ENCODE data around the gene NLRP11.

NLRP11 gene

GRCh38 chr19:55867101-55867500 lies 35.3 kb upstream of the NLRP11 start:
- Histone ChIP-seq H3K4me3 (ENCODE audit: low read depth, low read length, poor library complexity, severe bottlenecking) (no peak overlapping the region), H2AFZ (ENCODE audit: low read length) (no peak overlapping the region), H3K4me2 (ENCODE audit: low read length) (no peak overlapping the region), H3K27ac (ENCODE audit: low read depth, low read length, poor library complexity, severe bottlenecking) (no peak overlapping the region), H3F3A (ENCODE audit: insufficient read depth, low read length) (no peaks in the 10 kb centered on the region), H3K4me1 (ENCODE audit: insufficient read depth, low read length, severe bottlenecking) (no peaks in the 10 kb centered on the region), H3K9me2 (ENCODE audit: low read depth, low read length) (no peaks in the 10 kb centered on the region), H3K9me3 (ENCODE audit: low read length) (no peaks in the 10 kb centered on the region), H4K20me1 (ENCODE audit: insufficient read depth, low read length) (no peaks in the 10 kb centered on the region), H3K27me3 (ENCODE audit: insufficient read depth, low read length) (no peaks in the 10 kb centered on the region), H3K36me3 (ENCODE audit: insufficient read depth, low read length) (no peaks in the 10 kb centered on the region), H3K9ac (ENCODE audit: low read length) (no peak overlapping the region), H3K79me2 (ENCODE audit: insufficient read depth, low read length) (no peaks in the 10 kb centered on the region)
- TF ChIP-seq EZH2 (IDR thresholded peaks at IDR 0.05; ENCODE audit: borderline replicate concordance, low read length) (no peak), CTCF (IDR thresholded peaks at IDR 0.05; ENCODE audit: low read length) (no peak)

- Histone ChIP-seq H3K4me3 (ENCODE audit: low read depth, low read length, poor library complexity, severe bottlenecking) (no peak overlapping the region), H4K20me1 (ENCODE audit: insufficient read depth, low read length) (no peaks in the 10 kb centered on the region), H3K79me2 (ENCODE audit: insufficient read depth, low read length) (no peaks in the 10 kb centered on the region), H2AFZ (ENCODE audit: low read length) (no peak overlapping the region), H3K9me3 (ENCODE audit: low read length) (no peaks in the 10 kb centered on the region), H3K27ac (ENCODE audit: low read depth, low read length, poor library complexity, severe bottlenecking) (no peak overlapping the region), H3K9me2 (ENCODE audit: low read depth, low read length) (no peaks in the 10 kb centered on the region), H3K4me2 (ENCODE audit: low read length) (no peak overlapping the region), H3K9ac (ENCODE audit: low read length) (no peak overlapping the region), H3K27me3 (ENCODE audit: insufficient read depth, low read length) (no peaks in the 10 kb centered on the region), H3K4me1 (ENCODE audit: insufficient read depth, low read length, severe bottlenecking) (no peaks in the 10 kb centered on the region), H3K36me3 (ENCODE audit: insufficient read depth, low read length) (no peaks in the 10 kb centered on the region), H3F3A (ENCODE audit: insufficient read depth, low read length) (no peaks in the 10 kb centered on the region)
- TF ChIP-seq EZH2 (IDR thresholded peaks at IDR 0.05; ENCODE audit: borderline replicate concordance, low read length) (no peak), CTCF (IDR thresholded peaks at IDR 0.05; ENCODE audit: low read length) (no peak)
Observed at GRCh38 chr19:55866521-55866920, 34.7 kb upstream of the NLRP11 start.

- Histone ChIP-seq H3K36me3 (ENCODE audit: insufficient read depth, low read length) (no peaks in the 10 kb centered on the region), H2AFZ (ENCODE audit: low read length) (no peak overlapping the region), H3K4me2 (ENCODE audit: low read length) (no peak overlapping the region), H3K27me3 (ENCODE audit: insufficient read depth, low read length) (peaks cover 6% of the 10 kb centered on the region; the same call in 1 of the 2 replicates), H3K27ac (ENCODE audit: low read depth, low read length, poor library complexity, severe bottlenecking) (no peak overlapping the region), H3K9me3 (ENCODE audit: low read length) (no peaks in the 10 kb centered on the region), H4K20me1 (ENCODE audit: insufficient read depth, low read length) (no peaks in the 10 kb centered on the region), H3K9ac (ENCODE audit: low read length) (no peak overlapping the region), H3F3A (ENCODE audit: insufficient read depth, low read length) (no peaks in the 10 kb centered on the region), H3K4me1 (ENCODE audit: insufficient read depth, low read length, severe bottlenecking) (no peaks in the 10 kb centered on the region), H3K79me2 (ENCODE audit: insufficient read depth, low read length) (no peaks in the 10 kb centered on the region), H3K4me3 (ENCODE audit: low read depth, low read length, poor library complexity, severe bottlenecking) (no peak overlapping the region), H3K9me2 (ENCODE audit: low read depth, low read length) (no peaks in the 10 kb centered on the region)
- no peak for TF ChIP-seq CTCF (IDR thresholded peaks at IDR 0.05; ENCODE audit: low read length)
- no peak for TF ChIP-seq EZH2 (IDR thresholded peaks at IDR 0.05; ENCODE audit: borderline replicate concordance, low read length)
Observed at GRCh38 chr19:55858969-55859368, 27.2 kb upstream of the NLRP11 start.
